ENCODE results near the gene SOS2. TPM values are rescaled to one million over a fixed set of nuclear protein-coding genes. Genes with fewer than 3 reads are reported as not detected.

The SOS2 gene
- total and polyA plus RNA-seq, 2 of the 8 experiments (the other 6 are each of a cell fraction or from before 2014, with no cell fraction given): 2.8 to 12.7 TPM

DNA sequence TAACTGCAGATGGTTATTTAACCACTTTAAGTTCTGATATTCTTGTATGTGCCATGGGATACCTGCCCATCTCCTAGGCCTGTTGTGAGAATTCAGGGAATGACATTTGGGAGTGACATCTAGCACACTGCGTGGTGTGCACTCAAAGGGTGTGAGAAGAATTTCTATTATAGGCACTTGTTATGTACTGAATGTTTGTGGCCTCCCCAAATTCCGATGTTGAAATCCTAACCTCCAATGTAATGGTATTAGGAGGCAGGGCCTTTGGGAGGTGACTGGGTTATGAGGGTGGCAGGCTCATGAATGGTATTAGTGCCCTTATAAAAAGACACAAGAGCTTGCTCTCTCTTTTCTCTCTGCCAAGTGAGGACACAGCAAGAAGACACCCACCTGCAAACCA, 142.6 kb downstream of the SOS2 start (continued):
- TF ChIP-seq CREB1 (IDR thresholded peaks at IDR 0.05) (no peak), EZH2 (IDR thresholded peaks at IDR 0.05; ENCODE audit: low read depth, low read length, severe bottlenecking) (no peak)

Measured in H1 (cell line).